Activated T-cell treated with anti-CD3 and anti-CD28 coated beads, Interleukin-2, amount 50 U/mL, for 24 hours (primary cell): ENCODE results near the gene PIEZO2.

Experiments used
- DNase-seq: peaks from one replicate; pipeline ENCODE4 v3.0.0-alpha.2; 2020
- H3K27ac Mint-ChIP-seq: 2 replicates; pipeline ENCODE4 v1.8.0; 2020; ENCODE audit warnings: mild to moderate bottlenecking, mixed read lengths
- H3K27me3 Mint-ChIP-seq: 2 replicates; pipeline ENCODE4 v1.8.0; 2020; ENCODE audit warnings: mixed read lengths
- H3K36me3 Mint-ChIP-seq: 2 replicates; pipeline ENCODE4 v1.8.0; 2020; ENCODE audit warnings: low read depth, mixed read lengths
- H3K4me1 Mint-ChIP-seq: 2 replicates; pipeline ENCODE4 v1.8.0; 2020; ENCODE audit warnings: low read depth, mixed read lengths
- H3K4me3 Mint-ChIP-seq: 2 replicates; pipeline ENCODE4 v1.8.0; 2020; ENCODE audit warnings: mild to moderate bottlenecking, moderate library complexity, mixed read lengths
- H3K9me3 Mint-ChIP-seq: 2 replicates; pipeline ENCODE4 v1.8.0; 2020; ENCODE audit warnings: mixed read lengths

PIEZO2 gene

DNA sequence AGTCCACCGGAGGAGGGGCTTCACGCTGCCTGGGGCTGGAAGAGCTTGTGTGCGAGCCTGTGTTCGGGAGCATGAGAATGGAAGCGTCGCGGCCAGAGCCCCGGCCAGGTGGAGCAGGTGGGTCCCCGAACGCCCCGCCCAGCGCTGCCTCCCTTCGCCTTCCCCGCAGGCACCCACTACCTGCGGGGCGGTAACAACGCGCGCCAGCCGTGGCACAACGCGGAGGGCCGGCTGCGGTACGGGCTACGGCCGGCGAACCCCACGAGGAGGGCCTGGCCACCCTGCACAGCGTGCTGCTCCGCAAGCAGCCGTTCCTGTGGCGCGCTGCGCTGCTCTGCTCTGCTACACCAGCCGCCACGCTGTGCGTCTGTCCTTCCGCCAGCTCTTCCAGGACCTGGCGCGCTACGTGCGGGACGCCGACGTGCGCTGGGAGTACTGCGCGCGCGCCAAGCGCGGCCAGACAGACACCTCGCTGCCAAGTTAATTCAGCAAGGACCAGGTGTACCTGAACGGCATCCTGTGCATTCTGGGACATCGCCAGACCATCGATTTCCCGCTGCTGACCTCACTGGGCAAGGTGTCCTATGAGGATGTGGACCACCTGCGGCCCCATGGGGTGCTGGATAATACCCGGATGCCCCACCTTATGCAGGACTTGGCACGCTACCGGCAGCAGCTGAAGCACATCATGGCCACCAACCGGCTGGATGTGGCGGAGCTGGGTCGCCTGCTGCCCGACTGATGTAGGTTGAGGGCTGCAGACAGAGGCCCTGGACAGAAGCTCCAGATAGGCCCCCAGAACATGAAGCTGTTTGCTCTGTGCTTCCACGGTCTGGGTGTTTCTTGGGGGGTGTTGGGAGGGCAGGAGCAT, 422.9 kb downstream of the PIEZO2 start:
- Mint-ChIP-seq H3K9me3 (no peaks in the 10 kb centered on the region), H3K4me3 (no peak overlapping the region), H3K27me3 (peaks cover 25% of the 10 kb centered on the region), H3K27ac (no peak overlapping the region), H3K4me1 (no peaks in the 10 kb centered on the region), H3K36me3 (no peaks in the 10 kb centered on the region)
- DNase-seq = no peak

GRCh38 chr18:10724666-10725065, 424.7 kb downstream of the PIEZO2 start:
- peaks cover 25% of the 10 kb centered on the region for H3K27me3 Mint-ChIP-seq

DNA sequence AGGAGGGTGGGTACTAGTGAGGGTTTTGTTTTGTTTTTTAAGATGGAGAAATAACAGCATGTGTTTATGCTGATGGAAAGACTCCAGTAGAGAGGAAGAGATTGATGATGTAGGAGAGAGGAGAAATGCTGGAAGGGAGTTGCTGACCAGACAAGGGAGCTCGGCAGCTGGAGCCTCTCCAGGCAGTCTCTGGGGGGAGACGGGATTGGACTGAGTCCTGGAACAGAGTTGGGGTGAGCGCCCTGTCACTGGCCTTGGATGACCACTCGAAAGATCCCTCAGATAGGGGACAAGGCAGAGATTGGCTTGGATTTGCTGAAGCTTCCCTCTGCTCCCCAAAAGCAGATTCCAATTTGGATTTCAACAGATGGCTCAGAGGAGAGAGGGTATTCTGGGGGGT, 425.9 kb downstream of the PIEZO2 start:
- Mint-ChIP-seq H3K27me3 (peaks cover 25% of the 10 kb centered on the region), H3K36me3 (no peaks in the 10 kb centered on the region), H3K4me1 (no peaks in the 10 kb centered on the region), H3K4me3 (no peak overlapping the region), H3K9me3 (no peaks in the 10 kb centered on the region), H3K27ac (no peak overlapping the region)
- no peak for DNase-seq

More at GRCh38 chr18:10724666-10725065, 424.7 kb downstream of the PIEZO2 start:
- H3K4me1 Mint-ChIP-seq = no peaks in the 10 kb centered on the region
- H3K27ac Mint-ChIP-seq = no peak overlapping the region
- no peaks in the 10 kb centered on the region for H3K36me3 Mint-ChIP-seq
- H3K4me3 Mint-ChIP-seq = no peak overlapping the region
- no peak for DNase-seq
- no peaks in the 10 kb centered on the region for H3K9me3 Mint-ChIP-seq

DNA sequence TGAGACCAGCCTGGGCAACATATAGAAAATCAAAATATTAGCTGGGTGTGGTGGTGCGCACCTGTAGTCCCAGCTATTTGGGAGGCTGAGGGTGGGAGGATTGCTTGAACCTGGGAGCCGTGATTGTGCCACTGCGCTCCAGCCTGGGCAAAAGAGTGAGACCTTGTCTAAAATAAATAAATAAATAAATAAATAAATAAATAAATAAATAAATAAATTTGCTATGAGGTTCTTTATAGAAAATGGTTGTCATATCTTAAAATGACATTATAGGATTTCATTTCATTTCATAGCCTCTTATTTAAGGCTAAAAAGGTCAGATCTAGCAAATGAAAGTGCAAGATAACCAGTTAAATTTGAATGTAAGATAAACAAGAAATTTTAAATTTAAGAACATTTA, 430.6 kb downstream of the PIEZO2 start:
- DNase-seq = no peak
- no peak overlapping the region for H3K27ac Mint-ChIP-seq
- peaks cover 8% of the 10 kb centered on the region for H3K27me3 Mint-ChIP-seq
- H3K4me3 Mint-ChIP-seq = no peak overlapping the region
- no peaks in the 10 kb centered on the region for H3K36me3 Mint-ChIP-seq
- H3K4me1 Mint-ChIP-seq = no peaks in the 10 kb centered on the region
- H3K9me3 Mint-ChIP-seq = no peaks in the 10 kb centered on the region

DNA sequence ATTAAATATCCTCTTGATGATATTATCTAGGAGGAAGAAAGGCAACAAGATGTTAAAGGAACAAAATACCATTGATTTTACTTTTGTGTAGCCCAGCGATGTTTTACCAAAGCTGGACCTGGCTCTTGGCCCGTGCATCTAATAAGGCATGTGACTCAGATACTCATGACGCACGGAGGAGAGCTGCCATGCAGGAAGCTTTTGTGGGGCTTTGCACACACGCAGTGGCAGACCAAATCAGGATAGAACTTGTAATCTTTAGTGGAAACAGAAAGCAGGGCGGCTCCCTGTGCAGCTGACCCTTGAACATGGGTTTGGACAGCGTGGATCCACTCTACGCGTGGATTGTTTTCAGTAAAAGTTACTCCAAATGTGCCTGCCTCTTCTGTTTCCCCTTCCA, 433.6 kb downstream of the PIEZO2 start:
- Mint-ChIP-seq H3K4me1 (no peaks in the 10 kb centered on the region), H3K27me3 (no peaks in the 10 kb centered on the region), H3K9me3 (no peaks in the 10 kb centered on the region), H3K27ac (no peak overlapping the region), H3K36me3 (no peaks in the 10 kb centered on the region), H3K4me3 (no peak overlapping the region)
- no peak for DNase-seq

DNA sequence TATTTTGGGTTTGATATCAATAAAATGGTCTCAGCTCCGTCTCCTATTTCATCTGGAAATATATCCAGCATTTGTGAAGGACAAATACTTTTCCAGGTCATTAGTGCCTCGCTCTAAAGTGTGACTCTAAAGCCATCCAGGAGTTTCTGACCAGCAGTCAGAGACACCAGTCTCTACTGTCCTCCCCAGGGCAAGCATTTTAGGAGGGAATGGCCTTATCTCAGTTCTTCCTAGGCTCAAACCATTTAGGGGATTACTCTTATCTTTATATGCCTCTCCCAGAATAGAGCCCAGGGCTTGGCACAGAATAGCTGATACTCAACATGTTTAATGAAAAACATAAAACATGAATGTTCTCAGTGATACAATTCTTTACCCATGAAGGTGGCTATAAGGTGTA, 436.0 kb downstream of the PIEZO2 start:
- no peak for DNase-seq
- Mint-ChIP-seq H3K4me3 (no peak overlapping the region), H3K27ac (no peak overlapping the region), H3K4me1 (no peaks in the 10 kb centered on the region), H3K27me3 (no peaks in the 10 kb centered on the region), H3K36me3 (no peaks in the 10 kb centered on the region), H3K9me3 (no peaks in the 10 kb centered on the region)

- Mint-ChIP-seq H3K4me3 (no peak overlapping the region), H3K27me3 (peaks cover 7% of the 10 kb centered on the region), H3K27ac (no peak overlapping the region), H3K36me3 (no peaks in the 10 kb centered on the region), H3K4me1 (no peaks in the 10 kb centered on the region), H3K9me3 (no peaks in the 10 kb centered on the region)
- DNase-seq = no peak
Measured at GRCh38 chr18:10707294-10707693, 442.1 kb downstream of the PIEZO2 start.

DNA sequence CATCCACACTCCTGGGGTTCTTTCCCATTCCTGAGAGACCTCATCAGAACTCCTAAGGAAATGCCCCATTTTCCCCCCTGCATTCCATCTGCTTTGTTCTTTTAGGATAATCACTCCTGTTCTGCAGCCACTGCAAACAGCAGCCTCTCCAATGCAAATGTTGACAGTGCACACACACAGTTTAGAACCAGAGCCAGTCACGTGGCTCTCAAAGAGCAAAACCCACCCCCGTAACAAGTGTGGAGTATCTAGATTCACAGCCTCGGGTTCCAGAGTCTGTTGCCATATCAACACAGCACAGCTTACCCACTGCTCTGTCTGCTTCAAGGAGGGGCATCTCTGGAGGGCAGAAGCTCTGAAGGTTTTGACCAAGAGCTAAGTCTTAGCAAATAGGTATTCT, 443.6 kb downstream of the PIEZO2 start:
- no peaks in the 10 kb centered on the region for H3K4me1 Mint-ChIP-seq

DNA sequence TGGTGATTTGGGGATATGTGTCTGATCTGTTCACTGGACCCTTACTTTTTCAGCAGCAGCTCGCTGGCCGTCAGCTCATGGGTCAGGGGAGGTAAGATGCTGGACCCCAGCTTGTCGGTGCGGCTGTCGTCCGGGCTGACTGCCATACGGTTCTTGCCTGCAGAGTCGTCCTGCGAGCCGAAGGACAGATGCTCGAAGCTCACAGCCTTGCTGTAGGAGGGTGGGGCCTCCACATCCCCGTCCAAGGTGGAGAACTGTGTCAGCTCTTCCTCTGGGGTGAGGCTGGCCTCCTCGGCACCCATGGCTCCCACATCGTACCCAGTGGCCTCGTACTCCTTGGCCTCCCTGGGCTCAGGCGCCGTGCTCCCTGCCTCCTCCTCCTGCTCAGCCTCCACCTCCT, 444.1 kb downstream of the PIEZO2 start:
- Mint-ChIP-seq H3K9me3 (no peaks in the 10 kb centered on the region), H3K27ac (no peak overlapping the region), H3K36me3 (no peaks in the 10 kb centered on the region), H3K4me3 (no peak overlapping the region), H3K4me1 (no peaks in the 10 kb centered on the region), H3K27me3 (peaks cover 7% of the 10 kb centered on the region)
- no peak for DNase-seq

More for the DNA sequence above, 443.6 kb downstream of the PIEZO2 start:
- H3K4me3 Mint-ChIP-seq = no peak overlapping the region
- no peaks in the 10 kb centered on the region for H3K9me3 Mint-ChIP-seq
- no peaks in the 10 kb centered on the region for H3K36me3 Mint-ChIP-seq
- peaks cover 7% of the 10 kb centered on the region for H3K27me3 Mint-ChIP-seq
- no peak for DNase-seq
- H3K27ac Mint-ChIP-seq = no peak overlapping the region

DNA sequence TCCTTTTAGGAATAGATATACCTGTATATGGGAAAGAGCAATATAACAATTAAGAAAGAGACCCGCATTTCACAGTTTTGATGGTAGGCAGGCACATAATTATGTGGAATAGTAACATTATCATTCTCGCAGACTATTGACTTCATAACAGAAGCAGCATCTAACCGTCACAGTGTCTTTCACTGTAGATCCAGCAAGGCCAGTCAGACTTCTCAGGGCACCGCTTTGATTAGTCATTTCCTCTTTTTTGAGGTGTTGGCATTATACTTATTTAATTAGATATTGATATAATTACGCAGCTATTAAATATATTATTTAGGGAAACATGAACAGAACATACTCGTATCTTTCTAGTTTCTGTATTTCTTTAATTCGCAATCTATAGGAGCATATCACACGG, 447.2 kb downstream of the PIEZO2 start:
- Mint-ChIP-seq H3K27ac (no peak overlapping the region), H3K9me3 (no peaks in the 10 kb centered on the region), H3K4me3 (no peak overlapping the region), H3K27me3 (peaks cover 7% of the 10 kb centered on the region), H3K36me3 (no peaks in the 10 kb centered on the region), H3K4me1 (no peaks in the 10 kb centered on the region)
- DNase-seq = no peak

- Mint-ChIP-seq H3K4me1 (no peaks in the 10 kb centered on the region), H3K9me3 (no peaks in the 10 kb centered on the region), H3K27me3 (no peaks in the 10 kb centered on the region), H3K36me3 (no peaks in the 10 kb centered on the region), H3K27ac (no peak overlapping the region), H3K4me3 (no peak overlapping the region)
- no peak for DNase-seq
Measured at GRCh38 chr18:10690366-10690765, 459.0 kb downstream of the PIEZO2 start.

DNA sequence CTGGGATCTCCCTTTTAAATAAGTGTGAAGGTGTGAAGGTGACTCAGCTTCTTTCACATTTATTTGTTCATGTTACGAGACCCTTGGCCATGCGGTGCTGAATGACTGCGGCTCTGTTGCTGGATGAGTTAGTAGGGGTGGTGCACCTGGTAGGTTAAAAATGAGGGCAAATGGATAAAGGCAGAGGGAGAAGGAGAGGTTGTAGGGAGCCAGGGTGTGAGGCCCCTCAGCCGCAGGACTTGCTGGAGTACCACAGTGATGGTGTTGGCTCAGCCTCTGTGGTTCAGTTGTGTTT, 459.4 kb downstream of the PIEZO2 start:
- H3K36me3 Mint-ChIP-seq = no peaks in the 10 kb centered on the region
- H3K4me1 Mint-ChIP-seq = no peaks in the 10 kb centered on the region
- no peak for DNase-seq
- H3K27ac Mint-ChIP-seq = no peak overlapping the region
- H3K9me3 Mint-ChIP-seq = no peaks in the 10 kb centered on the region
- H3K4me3 Mint-ChIP-seq = no peak overlapping the region
- no peaks in the 10 kb centered on the region for H3K27me3 Mint-ChIP-seq

GRCh38 chr18:10689236-10690034, 459.9 kb downstream of the PIEZO2 start:
- H3K27me3 Mint-ChIP-seq = no peaks in the 10 kb centered on the region
- no peak overlapping the region for H3K4me3 Mint-ChIP-seq
- no peak overlapping the region for H3K27ac Mint-ChIP-seq
- H3K9me3 Mint-ChIP-seq = no peaks in the 10 kb centered on the region
- DNase-seq = no peak
- no peaks in the 10 kb centered on the region for H3K36me3 Mint-ChIP-seq
- H3K4me1 Mint-ChIP-seq = no peaks in the 10 kb centered on the region

DNA sequence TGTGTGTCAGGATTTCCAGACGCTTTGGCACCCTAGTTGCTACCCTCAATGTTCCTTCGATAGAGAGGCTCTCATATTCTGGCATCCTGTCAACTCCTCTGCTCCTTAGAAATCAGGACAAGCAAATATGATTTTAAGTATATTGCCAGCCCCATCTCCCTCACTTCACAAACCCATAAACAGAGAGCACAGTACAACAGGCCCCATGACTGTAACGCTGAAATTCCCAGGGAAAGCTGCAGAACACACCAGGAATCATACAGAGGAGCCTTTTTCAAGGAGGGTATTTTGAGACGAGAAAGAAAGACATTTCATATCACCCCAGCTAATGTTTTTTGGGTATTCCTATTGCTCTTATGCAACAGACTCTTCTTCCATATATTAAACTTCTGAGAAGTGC, 460.6 kb downstream of the PIEZO2 start:
- DNase-seq = no peak
- Mint-ChIP-seq H3K27me3 (no peaks in the 10 kb centered on the region), H3K9me3 (no peaks in the 10 kb centered on the region), H3K4me1 (no peaks in the 10 kb centered on the region), H3K36me3 (no peaks in the 10 kb centered on the region), H3K27ac (no peak overlapping the region), H3K4me3 (no peak overlapping the region)

- no peaks in the 10 kb centered on the region for H3K36me3 Mint-ChIP-seq
- H3K4me3 Mint-ChIP-seq = no peak overlapping the region
- no peak overlapping the region for H3K27ac Mint-ChIP-seq
- no peak for DNase-seq
- H3K9me3 Mint-ChIP-seq = no peaks in the 10 kb centered on the region
- no peaks in the 10 kb centered on the region for H3K4me1 Mint-ChIP-seq
- no peaks in the 10 kb centered on the region for H3K27me3 Mint-ChIP-seq
Measured at GRCh38 chr18:10687161-10687925, 462.0 kb downstream of the PIEZO2 start.
